Breast epithelium (tissue), 3 donors: ENCODE data around the gene DPH1.

Experiments used
- CTCF ChIP-seq, 3 donors: fragments of 450-650 bp; IDR thresholded peaks; one replicate each; pipeline ENCODE4 v1.5.1; 2016 to 2017; ENCODE audit warnings: antibody characterized with exemption in 3 of 3, mild to moderate bottlenecking in 3 of 3, moderate library complexity in 3 of 3
- POLR2A ChIP-seq: fragments of 450-650 bp; IDR thresholded peaks from one replicate; pipeline ENCODE4 v1.6.1; 2016; ENCODE audit warnings: antibody characterized with exemption, mild to moderate bottlenecking, moderate library complexity
- POLR2AphosphoS5 ChIP-seq, 3 donors: sonication (generic); formaldehyde crosslinking; IDR thresholded peaks; one replicate each; pipeline ENCODE4 v1.6.1; 2017; ENCODE audit warnings: antibody characterized with exemption in 3 of 3

- TF ChIP-seq POLR2AphosphoS5 (IDR thresholded peaks at IDR 0.05) (peak in 1 of 3 donors; percentile 37), POLR2A (no peak), CTCF (IDR thresholded peaks at IDR 0.05) (no peak)
Observed at GRCh38 chr17:2084036-2084765, 54.2 kb downstream of the DPH1 start.
